Measurements from ENCODE around the gene MUC5B. TPM values are rescaled to one million over a fixed set of nuclear protein-coding genes. Genes with fewer than 3 reads are reported as not detected.
"Not testable (repeated sequence)": the region's sequence is repeated elsewhere in the genome, so short reads cannot be mapped to it uniquely, and the experiment has no call there.

The MUC5B gene
- polyA plus RNA-seq, 4 donors = 0.01 to 0.74 (median 0.23) TPM; not detected in 1

- no peak for DNase-seq (ENCODE audit: low read depth in 4 of 4, low spot score in 3 of 4)
These were observed 37.8 kb downstream of the MUC5B start for GRCh38 chr11:1260620-1261019.

- no peak for DNase-seq (ENCODE audit: low read depth in 4 of 4, low spot score in 3 of 4)
These were observed 38.6 kb downstream of the MUC5B start for GRCh38 chr11:1261241-1262071.

DNA sequence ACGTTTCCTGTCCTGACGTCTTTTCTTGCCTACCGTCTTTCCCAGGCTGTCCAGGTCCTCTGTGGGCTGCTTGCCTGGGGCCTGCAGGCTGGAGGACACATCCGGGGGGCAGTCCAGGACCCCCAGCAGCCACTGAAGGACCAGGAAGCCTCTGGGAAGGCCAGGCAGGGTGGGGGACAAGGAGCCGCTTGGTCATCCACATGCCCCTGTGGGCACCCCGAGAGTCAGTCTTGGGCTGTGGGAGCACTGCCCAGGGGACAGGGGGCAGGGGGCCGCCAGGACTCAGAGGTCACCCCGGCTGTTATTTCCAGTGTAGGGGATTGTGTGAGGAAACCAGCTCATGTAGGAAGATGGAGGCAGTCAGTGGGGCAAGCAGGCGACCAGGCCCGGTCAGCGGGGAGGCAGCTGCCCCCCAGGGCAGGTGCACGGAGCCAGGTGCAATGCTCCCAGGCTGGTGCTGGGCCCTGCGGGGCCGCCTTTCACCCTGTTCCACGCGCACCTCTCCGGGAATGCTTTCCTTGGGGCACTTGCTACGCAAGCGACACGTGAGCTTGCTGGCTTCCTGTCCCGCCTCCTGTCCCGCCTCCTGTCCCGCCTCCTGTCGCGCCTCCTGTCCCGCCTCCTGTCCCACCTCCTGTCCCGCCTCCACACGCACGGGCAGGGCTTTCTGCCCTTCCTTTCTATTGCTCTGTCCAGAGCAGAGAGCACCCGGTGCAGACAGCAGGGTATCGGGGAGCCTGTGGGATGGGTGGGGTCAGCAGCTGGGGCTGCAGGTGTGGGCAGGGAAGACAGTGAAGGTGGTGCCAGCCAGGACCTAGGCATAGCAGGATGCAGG, 39.5 kb downstream of the MUC5B start:
- DNase-seq (ENCODE audit: low read depth in 4 of 4, low spot score in 3 of 4) = peak; percentile 61 to 80 (median 78)

GRCh38 chr11:1263010-1263409, 40.1 kb downstream of the MUC5B start:
- no peak for DNase-seq (ENCODE audit: low read depth in 4 of 4, low spot score in 3 of 4)

- not testable (repeated sequence) for DNase-seq (ENCODE audit: low read depth in 4 of 4, low spot score in 3 of 4)
These were observed 41.6 kb downstream of the MUC5B start for GRCh38 chr11:1264444-1264843.

DNA sequence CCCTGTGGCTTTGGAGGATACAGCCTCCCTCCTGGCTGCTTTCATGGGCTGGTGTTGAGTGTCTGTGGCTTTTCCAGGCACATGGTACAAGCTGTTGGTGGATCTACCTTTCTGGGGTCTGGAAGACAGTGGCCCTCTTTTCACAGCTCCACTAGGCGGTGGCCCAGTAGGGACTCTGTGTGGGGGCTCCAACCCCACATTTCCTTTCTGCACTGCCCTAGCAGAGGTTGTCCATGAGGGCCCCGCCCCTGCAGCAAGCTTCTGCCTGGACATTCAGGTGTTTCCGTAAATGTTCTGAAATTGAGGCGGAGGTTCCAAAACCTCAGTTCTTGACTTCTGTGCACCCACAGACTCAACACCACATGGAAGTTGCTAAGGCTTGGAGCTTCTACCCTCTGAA, 42.6 kb downstream of the MUC5B start:
- DNase-seq (ENCODE audit: low read depth in 4 of 4, low spot score in 3 of 4) = not testable (repeated sequence)

DNA sequence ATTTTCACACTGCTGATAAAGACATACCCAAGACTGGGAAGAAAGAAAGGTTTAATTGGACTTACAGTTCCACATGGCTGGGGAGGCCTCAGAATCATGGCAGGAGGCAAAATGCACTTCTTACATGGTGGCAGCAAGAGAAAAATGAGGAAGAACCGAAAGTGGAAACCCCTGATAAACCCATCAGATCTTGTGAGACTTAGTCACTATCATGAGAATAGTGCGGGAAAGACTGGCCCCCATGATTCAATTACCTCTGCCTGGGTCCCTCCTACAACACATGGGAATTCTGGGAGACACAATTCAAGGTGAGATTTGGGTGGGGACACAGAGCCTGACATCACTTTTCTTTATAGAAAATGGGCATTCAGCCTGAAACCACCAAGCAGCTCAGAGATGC, 44.1 kb downstream of the MUC5B start:
- DNase-seq (ENCODE audit: low read depth in 4 of 4, low spot score in 3 of 4) = not testable (repeated sequence)

- no peak for DNase-seq (ENCODE audit: low read depth in 4 of 4, low spot score in 3 of 4)
These were observed 44.7 kb downstream of the MUC5B start for GRCh38 chr11:1267441-1268100.

DNA sequence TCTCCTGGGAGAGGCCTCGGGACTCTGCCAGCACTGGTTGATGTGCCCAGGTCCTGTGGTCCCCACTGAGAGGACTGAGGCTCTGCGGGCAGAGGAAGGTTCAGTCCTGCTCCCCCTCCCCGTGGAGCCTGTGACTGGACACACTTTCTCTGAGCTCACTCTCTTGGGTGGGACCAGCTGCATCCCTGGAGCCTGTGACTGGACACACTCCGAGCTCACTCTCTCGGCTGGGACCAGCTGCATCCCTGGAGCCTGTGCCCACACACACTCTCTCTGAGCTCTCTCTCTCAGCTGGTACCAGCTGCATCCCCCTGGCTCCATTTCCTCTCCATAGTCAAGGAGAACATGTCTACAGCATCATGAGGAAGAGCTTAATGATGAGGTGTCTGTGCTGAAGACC, 47.1 kb downstream of the MUC5B start:
- no peak for DNase-seq (ENCODE audit: low read depth in 4 of 4, low spot score in 3 of 4)

DNA sequence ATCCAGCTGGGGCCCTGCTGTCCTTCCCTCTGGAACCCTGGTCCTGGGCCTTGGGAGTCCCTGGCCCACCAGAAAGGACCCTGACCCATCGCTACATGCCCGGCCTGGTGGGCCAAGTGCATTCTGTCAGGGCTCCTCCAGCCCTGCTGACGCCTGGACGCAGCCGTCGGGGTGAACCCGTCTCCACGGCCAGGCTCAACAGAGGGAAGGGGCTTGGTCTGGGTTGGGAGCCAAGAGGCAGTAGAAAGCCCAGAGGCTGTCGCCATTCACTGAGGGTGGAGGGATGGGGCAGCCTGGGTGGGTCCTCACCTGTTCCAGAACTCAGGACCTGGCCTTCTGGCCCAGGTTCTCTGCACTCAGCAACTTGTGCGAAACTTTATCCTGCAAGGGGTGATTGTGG, 47.6 kb downstream of the MUC5B start:
- DNase-seq (ENCODE audit: low read depth in 4 of 4, low spot score in 3 of 4) = no peak

- no peak for DNase-seq (ENCODE audit: low read depth in 4 of 4, low spot score in 3 of 4)
These were observed 48.1 kb downstream of the MUC5B start for GRCh38 chr11:1271002-1271401.

- no peak for DNase-seq (ENCODE audit: low read depth in 4 of 4, low spot score in 3 of 4)
These were observed 48.5 kb downstream of the MUC5B start for GRCh38 chr11:1271406-1271805.

GRCh38 chr11:1271927-1272326, 49.1 kb downstream of the MUC5B start:
- no peak for DNase-seq (ENCODE audit: low read depth in 4 of 4, low spot score in 3 of 4)

- DNase-seq (ENCODE audit: low read depth in 4 of 4, low spot score in 3 of 4) = no peak
These were observed 49.7 kb downstream of the MUC5B start for GRCh38 chr11:1272531-1272930.

DNA sequence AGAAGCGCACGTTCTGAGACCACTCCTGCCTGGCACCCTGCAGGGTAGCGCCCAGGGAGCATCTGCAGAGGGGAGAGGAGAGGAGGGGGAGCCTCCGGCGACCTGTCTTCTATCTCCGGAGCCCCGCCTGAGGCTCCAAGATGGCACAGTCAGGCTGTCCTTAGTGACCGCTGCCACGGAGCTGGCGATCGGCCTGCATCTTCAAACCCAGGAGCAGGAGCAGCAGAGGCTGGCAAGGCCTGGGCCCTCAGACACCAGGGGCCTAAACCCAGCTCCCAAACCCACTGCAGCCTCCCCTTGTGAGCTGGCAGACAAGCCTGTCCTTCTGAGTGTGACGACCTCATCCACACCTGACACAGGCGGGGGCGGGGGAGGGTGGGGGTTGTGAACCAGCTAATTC, 51.6 kb downstream of the MUC5B start:
- DNase-seq (ENCODE audit: low read depth in 4 of 4, low spot score in 3 of 4) = no peak

- no peak for DNase-seq (ENCODE audit: low read depth in 4 of 4, low spot score in 3 of 4)
These were observed 52.2 kb downstream of the MUC5B start for GRCh38 chr11:1275021-1275420.

DNA sequence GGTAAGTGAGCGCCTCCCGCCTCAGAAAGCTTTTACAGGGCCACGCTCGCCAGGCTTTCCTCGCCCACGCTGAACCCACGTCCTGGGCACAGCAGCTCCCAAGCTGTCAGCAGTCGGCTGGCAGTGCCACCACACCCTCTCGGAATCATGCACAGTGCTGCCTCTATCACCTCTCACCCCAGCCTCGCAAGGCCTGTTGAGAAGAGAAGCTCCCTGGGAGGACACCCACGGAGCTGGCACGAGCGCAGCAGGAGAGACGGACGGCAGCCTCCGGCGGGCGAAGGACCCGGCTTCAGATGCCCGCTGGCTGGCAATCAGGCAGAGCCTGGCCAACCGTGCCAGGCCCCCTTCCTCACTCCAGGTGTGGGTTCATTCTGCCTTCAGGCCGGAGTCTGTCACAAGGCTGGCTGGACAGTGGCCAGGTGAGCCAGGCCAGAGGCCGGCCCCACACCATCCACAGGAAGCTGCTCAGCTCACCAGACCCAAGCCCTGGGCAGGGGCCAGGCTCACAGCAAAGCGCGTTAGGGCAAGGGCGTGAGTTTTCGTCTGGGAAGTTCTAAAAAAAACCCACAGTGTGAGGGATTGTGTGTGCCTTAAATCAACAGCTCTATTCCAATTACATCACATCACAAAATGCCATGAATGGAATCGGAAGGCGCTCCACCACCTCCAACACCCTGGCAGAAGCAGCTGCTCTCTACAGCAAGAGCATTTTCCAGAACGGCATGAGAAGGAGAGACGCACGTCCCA, 53.4 kb downstream of the MUC5B start:
- DNase-seq (ENCODE audit: low read depth in 4 of 4, low spot score in 3 of 4) = no peak

GRCh38 chr11:1276866-1277615, 54.2 kb downstream of the MUC5B start:
- no peak for DNase-seq (ENCODE audit: low read depth in 4 of 4, low spot score in 3 of 4)

DNA sequence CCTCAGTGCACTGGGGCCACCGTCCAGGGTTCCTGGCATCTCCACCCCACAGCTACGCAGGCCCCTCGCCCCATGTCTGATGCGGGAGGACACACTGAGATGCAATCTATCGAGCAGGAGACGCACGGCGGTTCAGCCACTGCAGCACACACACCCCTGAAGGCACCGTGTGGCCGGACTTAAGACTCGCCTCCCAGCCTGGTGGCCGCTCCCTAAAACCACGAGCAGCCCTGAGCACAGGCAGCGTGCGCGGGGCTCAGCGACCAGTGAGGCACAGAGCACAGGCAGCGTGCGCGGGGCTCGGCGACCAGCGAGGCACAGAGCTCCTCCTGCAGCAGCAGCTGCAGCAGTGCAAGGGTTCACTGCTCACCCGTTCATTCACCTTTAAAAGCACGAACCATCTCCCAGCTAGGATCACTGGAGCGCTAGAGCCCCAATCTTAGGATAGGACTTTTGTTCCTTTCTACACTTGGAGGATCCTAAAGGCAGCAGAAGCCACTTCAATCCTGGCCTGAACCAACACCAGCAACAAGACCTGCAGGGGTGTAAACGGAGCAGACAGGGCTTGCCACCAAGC, 55.2 kb downstream of the MUC5B start:
- DNase-seq (ENCODE audit: low read depth in 4 of 4, low spot score in 3 of 4) = no peak

Data from left renal pelvis (tissue), 4 donors.